ENCODE results near the gene FBXL17.

The FBXL17 gene

GRCh38 chr5:108079753-108080152, 302.1 kb downstream of the FBXL17 start:
- DNase-seq = no peak

- DNase-seq = no peak
These were observed 303.0 kb downstream of the FBXL17 start for GRCh38 chr5:108078882-108079281.

GRCh38 chr5:108078345-108078744, 303.6 kb downstream of the FBXL17 start:
- DNase-seq = no peak

GRCh38 chr5:108074626-108075025, 307.3 kb downstream of the FBXL17 start:
- no peak for DNase-seq

GRCh38 chr5:108064302-108064701, 317.6 kb downstream of the FBXL17 start:
- no peak for DNase-seq

GRCh38 chr5:108061941-108062340, 320.0 kb downstream of the FBXL17 start:
- no peak for DNase-seq

- no peak for DNase-seq
These were observed 321.6 kb downstream of the FBXL17 start for GRCh38 chr5:108060340-108060739.

GRCh38 chr5:108059334-108059733, 322.6 kb downstream of the FBXL17 start:
- no peak for DNase-seq

GRCh38 chr5:108054349-108054748, 327.5 kb downstream of the FBXL17 start:
- no peak for DNase-seq

GRCh38 chr5:108046955-108047670, 334.8 kb downstream of the FBXL17 start:
- DNase-seq = no peak

GRCh38 chr5:108036482-108036881, 345.4 kb downstream of the FBXL17 start:
- DNase-seq = no peak

GRCh38 chr5:108028883-108029282, 353.0 kb downstream of the FBXL17 start:
- DNase-seq = no peak

GRCh38 chr5:108028412-108028811, 353.5 kb downstream of the FBXL17 start:
- no peak for DNase-seq

GRCh38 chr5:108025957-108026356, 355.9 kb downstream of the FBXL17 start:
- no peak for DNase-seq

- no peak for DNase-seq
These were observed 356.9 kb downstream of the FBXL17 start for GRCh38 chr5:108024986-108025385.

- DNase-seq = no peak
These were observed 365.8 kb downstream of the FBXL17 start for GRCh38 chr5:108016101-108016500.

- no peak for DNase-seq
These were observed 375.1 kb downstream of the FBXL17 start for GRCh38 chr5:108006791-108007190.

GRCh38 chr5:108003178-108003577, 378.7 kb downstream of the FBXL17 start:
- no peak for DNase-seq

GRCh38 chr5:108001222-108001621, 380.7 kb downstream of the FBXL17 start:
- DNase-seq = no peak

GRCh38 chr5:107997338-107997980, 384.4 kb downstream of the FBXL17 start:
- no peak for DNase-seq

GRCh38 chr5:107993341-107993740, 388.6 kb downstream of the FBXL17 start:
- DNase-seq = no peak

- no peak for DNase-seq
These were observed 390.8 kb downstream of the FBXL17 start for GRCh38 chr5:107990881-107991810.

- DNase-seq = no peak
These were observed 396.8 kb downstream of the FBXL17 start for GRCh38 chr5:107985144-107985543.

All from NCI-H526 treated with DMSO at 0.1 percent for 48 hours (cell line).